AG09309 (cell line): Measurements from ENCODE around the gene HEPHL1.

Experiments
- DNase-seq: peaks from one replicate; pipeline ENCODE4 v3.0.0-alpha.2; 2010; ENCODE audit warnings: low read depth
- H3K4me3 ChIP-seq: 2 replicates; pipeline ENCODE4 v1.5.1; 2011; ENCODE audit warnings: mild to moderate bottlenecking, low read depth, low read length, moderate library complexity; ENCODE audit not compliant: control insufficient read depth
- TF ChIP-seq, protein P1 (sequence below): IDR thresholded peaks from 2 replicates; pipeline ENCODE4 v1.5.1; 2011; ENCODE audit warnings: mild to moderate bottlenecking, low read depth, low read length, inconsistent platforms; ENCODE audit not compliant: insufficient read depth, control insufficient read depth; ENCODE audit errors: missing control alignments

Gene HEPHL1

DNA sequence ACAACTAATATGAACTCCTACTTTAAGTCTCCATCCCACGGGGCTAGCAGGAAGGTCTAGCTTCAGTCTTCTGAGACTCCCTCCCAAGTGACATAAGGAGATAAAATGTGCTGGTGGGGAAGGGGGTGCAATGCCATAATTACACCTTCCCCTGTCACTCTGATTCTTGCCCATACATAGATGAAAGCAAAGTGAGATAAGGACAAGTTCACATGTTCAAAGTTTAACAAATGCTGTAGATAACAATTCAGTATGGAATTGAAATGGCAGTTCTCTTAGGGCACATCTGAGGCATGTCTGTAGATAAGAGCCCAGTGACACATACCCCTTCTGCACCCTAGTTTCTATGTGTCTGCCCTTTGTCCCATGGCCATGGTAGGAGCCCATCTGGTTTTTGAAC is 69.2 kb downstream of the HEPHL1 start:
- DNase-seq: no peak
- H3K4me3 ChIP-seq: no peak overlapping the region
- TF ChIP-seq, protein P1, sequence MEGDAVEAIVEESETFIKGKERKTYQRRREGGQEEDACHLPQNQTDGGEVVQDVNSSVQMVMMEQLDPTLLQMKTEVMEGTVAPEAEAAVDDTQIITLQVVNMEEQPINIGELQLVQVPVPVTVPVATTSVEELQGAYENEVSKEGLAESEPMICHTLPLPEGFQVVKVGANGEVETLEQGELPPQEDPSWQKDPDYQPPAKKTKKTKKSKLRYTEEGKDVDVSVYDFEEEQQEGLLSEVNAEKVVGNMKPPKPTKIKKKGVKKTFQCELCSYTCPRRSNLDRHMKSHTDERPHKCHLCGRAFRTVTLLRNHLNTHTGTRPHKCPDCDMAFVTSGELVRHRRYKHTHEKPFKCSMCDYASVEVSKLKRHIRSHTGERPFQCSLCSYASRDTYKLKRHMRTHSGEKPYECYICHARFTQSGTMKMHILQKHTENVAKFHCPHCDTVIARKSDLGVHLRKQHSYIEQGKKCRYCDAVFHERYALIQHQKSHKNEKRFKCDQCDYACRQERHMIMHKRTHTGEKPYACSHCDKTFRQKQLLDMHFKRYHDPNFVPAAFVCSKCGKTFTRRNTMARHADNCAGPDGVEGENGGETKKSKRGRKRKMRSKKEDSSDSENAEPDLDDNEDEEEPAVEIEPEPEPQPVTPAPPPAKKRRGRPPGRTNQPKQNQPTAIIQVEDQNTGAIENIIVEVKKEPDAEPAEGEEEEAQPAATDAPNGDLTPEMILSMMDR: no peak

DNA sequence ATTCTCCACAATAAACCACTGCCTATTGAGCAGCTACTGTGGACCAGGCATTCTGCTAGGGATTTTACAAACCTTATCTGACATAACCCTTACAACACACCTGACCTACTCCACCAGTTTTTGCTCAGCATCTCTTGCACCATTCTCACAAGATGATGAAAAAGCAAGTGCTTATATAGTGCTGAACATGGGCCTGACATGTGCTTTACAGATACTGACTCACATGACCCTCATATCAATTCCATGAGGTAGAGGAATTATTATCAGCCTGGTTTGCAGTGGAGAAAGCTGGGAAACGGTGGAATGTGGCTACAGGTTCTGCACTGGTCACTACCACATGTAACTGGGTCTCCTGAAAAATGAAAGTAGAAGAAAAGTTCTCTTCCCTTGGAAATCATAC is 69.9 kb downstream of the HEPHL1 start:
- H3K4me3 ChIP-seq: no peak overlapping the region
- TF ChIP-seq, protein P1: no peak
- DNase-seq: no peak

DNA sequence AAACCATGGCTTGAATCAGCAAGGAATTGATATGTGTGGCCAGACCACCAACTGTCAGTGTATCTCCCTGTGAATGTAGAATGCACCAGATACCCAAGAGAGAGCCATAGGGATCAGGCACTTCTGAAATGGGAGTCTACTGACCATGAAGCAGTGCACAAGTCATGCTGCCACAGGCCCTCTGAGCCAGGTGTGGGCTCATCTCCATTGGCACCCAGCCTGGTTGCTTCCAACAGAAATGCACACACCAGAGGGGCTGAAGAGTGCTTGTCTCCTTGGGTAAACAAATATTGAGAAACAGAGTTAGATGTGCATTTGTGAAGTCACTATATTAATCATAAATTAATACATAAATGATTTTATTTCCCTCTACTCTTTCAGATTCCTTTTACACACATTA is 79.1 kb downstream of the HEPHL1 start:
- H3K4me3 ChIP-seq: no peak overlapping the region
- DNase-seq: no peak
- TF ChIP-seq, protein P1: no peak

DNA sequence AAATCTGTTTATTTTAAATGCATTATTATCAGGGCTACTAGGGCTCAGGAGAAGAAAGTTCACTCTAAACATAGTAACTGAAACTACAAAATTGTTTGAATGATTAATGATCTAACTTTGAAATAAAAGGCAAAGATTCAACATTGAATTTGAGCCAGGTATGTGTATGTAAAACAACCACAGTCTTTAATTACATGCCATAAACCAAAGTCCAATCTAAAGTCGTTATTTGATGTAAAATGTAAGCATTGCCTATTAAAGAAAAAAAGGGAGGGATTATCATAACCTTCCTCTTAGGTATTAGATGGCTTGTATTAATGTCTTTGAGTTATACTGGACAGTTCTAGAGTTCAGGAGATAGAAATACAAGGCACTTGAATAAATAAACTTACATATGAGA is 82.3 kb downstream of the HEPHL1 start:
- DNase-seq: no peak
- H3K4me3 ChIP-seq: no peak overlapping the region
- TF ChIP-seq, protein P1: no peak

DNA sequence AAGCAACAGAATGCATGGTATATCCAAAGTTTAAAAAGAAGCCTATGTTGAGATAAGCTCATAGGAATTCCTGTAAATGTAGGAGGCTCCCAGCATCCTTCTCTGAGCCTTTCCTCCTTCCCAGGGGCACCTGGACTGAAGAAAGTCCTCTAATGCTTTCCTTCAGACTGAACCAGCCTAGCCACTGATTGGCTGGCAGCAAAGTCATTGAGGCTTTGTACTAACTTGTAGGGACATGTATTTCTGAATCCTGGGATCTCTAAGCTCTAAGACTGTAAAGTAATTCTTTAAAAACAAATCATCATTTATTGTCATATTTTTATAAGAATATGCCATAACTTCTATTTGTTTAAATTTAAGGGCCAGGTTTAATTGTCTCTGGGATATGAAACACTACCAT is 83.6 kb downstream of the HEPHL1 start:
- DNase-seq: no peak
- H3K4me3 ChIP-seq: no peak overlapping the region
- TF ChIP-seq, protein P1: no peak

DNA sequence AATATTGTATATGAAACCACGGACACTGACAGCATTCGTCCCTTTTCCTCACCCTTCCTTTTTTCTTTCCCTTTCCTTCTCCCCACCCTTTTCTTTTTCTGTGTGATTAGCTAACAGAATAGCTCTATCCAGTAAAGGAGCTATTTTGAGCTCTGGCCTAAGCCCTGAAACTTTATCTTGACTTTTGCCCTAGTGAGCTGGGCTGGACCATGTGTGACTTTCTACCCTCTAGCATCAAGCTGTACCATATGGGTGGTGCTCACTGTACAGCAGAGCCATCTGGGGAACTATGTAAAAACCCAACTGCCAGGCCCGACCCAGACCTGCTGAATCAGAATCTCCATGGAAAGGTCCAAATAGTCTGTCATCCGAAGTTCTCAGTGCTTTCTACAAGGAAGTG is 85.6 kb downstream of the HEPHL1 start:
- DNase-seq: no peak
- TF ChIP-seq, protein P1: no peak

DNA sequence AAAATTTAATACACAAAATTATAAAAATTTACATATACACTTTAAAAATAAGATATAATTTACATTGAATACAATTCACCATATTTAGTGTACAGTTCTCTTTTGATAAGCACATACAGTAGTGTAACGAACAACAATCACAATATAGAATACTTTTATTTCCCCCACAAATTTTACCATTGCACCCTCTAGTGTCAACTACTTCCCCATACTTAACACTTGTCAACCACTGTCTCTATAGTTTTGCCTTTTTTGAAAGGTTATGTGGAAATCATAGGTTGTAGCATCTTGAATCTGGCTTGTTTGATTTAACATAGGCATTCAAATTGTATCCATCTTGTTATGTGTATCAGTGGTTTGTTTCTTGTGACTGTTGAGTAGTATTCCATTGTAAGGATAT is 86.2 kb downstream of the HEPHL1 start:
- no peak for DNase-seq
- no peak overlapping the region for H3K4me3 ChIP-seq
- TF ChIP-seq, protein P1: peak; percentile 24

More for the DNA sequence above, 85.6 kb downstream of the HEPHL1 start:
- no peak overlapping the region for H3K4me3 ChIP-seq
